NCI-H2107 treated with DMSO at 0.1 percent for 48 hours (cell line): ENCODE measurements around the gene CC2D1A.

Source experiments
- DNase-seq: peaks from one replicate; lab custom pipeline; 2025; ENCODE audit not compliant: unreplicated experiment; lab: John Stamatoyannopoulos, UW

CC2D1A gene

DNA sequence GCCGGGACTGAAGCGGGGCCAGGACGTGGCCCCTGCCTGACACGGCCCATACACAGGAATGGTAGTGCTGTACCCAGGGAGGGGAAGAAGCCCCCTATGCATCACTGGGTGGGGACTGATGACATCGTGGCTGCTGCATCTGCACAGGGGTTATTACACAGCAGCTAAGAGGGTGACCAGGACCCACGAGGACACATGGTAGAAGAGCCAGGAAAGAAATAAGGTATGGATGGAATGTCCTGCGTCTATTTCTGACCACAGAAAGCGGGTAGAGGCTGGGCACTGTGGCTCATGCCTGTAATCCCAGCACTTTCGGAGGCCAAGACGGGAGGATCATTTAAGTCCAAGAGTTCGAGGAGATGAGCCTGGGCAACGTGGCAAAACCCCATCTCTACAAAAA lies 70.4 kb downstream of the CC2D1A start:
- no peak for DNase-seq

- no peak for DNase-seq
Observed at GRCh38 chr19:13977803-13978202, 71.8 kb downstream of the CC2D1A start.

DNA sequence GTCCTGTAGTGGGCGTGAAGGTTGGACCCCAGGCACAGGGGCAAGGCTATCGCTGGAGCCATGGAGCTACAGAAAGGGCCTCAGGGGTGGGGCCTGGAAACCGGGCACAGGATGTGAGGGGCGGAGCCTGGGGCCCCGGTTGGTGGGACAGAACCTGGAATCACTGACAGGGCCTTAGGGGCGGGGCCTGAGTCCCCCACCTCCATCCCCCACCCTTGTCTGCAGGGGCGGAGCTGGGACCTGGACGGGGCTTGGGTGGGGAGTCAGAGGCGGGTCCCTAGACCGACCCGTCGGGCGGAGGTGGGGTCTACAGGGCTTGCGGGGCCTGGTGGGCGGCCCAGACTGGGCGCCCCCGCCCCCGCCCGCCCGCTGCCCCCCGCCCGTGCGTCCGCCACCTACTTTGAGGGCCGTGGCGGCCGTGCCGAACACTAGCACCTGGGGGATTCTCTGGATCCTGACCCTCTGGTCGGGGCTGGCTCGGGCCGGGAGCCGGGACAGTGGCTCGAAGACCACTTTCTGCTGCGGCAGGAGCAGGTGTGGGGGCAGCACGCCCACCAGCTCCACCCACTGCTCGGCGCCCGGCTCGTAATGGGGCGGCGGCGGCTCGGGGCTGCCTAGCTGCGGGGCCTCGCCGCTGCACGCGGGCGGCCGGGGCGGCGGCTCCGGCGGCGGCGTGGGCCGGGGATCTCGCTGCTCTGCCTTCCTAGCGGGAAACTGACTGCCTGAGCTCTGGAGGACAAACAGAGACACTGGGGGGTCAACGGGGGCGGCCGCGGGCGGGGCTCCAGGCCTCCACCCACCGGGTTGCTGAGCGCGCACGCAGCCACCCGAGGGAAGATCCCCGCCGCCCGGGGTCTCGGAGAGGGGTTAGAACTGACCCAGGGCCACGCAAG lies 72.6 kb downstream of the CC2D1A start:
- no peak for DNase-seq

DNA sequence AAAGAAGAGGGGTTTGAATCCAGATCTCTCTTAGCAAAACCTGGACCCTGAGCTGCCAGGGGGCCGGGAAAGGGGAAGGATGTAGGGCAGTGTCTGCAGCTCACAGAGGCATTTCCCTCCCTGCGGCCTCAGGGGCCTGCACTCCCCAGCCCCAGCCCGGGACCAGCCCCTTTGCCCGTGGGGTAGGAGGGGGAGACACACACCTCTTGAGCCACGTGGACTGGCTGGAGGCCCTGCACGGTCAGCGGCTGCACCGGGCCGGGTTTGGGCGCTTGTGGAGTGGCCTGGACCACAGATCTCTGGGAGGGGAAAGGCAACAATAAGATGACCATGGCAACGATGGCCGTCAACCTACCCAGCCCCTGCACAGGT lies 73.2 kb downstream of the CC2D1A start:
- DNase-seq, result no peak

GRCh38 chr19:13979686-13980085 lies 73.7 kb downstream of the CC2D1A start:
- DNase-seq, result no peak

DNA sequence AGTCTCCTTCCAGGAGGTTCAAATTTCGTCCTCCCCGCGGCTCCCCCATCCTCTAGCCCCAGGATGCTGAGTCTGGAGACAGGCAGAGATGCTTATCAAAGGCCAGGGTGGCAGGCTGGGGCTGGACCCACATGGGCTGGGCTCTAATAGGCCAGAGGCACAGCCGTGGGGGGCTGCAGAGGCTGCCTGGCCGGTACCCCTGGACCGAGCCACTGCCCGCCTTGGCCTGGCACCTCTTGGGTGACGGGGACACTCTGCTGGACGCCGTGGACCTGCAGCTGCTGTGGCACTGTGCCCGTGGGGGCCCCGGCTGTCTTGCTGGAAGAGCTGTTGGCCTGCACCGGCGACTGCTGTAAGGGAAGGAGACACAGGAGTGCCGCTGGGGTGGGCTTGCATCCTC lies 74.3 kb downstream of the CC2D1A start:
- DNase-seq, result no peak
